Fibroblast of the aortic adventitia (primary cell): Measurements from ENCODE around the gene RGS7. TPM values are rescaled to one million over a fixed set of nuclear protein-coding genes. Genes with fewer than 3 reads are reported as not detected.

Experiments used
- DNase-seq: peaks from one replicate; pipeline ENCODE4 v3.0.0-alpha.2; 2010; ENCODE audit warnings: low read depth
- H3K4me3 ChIP-seq: 2 replicates; pipeline ENCODE4 v1.5.1; 2011; ENCODE audit warnings: low read depth, mild to moderate bottlenecking, control low read depth, low read length, moderate library complexity
- total RNA-seq: library from RNA; depleted of rRNA; stranded (reverse); fragments of >200 nt; gene quantifications from 2 replicates; pipeline ENCODE4 v1.2.3, GENCODE V29; 2012; ENCODE audit warnings: low replicate concordance
- TF ChIP-seq, protein P1 (sequence below): IDR thresholded peaks from 2 replicates; pipeline ENCODE4 v1.5.1; 2011; ENCODE audit warnings: mild to moderate bottlenecking, low read length, control low read depth, inconsistent platforms; ENCODE audit not compliant: insufficient read depth

The RGS7 gene
- total RNA-seq, 1 donor = 0.63 TPM

- TF ChIP-seq, protein P1, sequence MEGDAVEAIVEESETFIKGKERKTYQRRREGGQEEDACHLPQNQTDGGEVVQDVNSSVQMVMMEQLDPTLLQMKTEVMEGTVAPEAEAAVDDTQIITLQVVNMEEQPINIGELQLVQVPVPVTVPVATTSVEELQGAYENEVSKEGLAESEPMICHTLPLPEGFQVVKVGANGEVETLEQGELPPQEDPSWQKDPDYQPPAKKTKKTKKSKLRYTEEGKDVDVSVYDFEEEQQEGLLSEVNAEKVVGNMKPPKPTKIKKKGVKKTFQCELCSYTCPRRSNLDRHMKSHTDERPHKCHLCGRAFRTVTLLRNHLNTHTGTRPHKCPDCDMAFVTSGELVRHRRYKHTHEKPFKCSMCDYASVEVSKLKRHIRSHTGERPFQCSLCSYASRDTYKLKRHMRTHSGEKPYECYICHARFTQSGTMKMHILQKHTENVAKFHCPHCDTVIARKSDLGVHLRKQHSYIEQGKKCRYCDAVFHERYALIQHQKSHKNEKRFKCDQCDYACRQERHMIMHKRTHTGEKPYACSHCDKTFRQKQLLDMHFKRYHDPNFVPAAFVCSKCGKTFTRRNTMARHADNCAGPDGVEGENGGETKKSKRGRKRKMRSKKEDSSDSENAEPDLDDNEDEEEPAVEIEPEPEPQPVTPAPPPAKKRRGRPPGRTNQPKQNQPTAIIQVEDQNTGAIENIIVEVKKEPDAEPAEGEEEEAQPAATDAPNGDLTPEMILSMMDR = no peak
Measured at GRCh38 chr1:240927821-240928220, 429.2 kb downstream of the RGS7 start.

GRCh38 chr1:240925273-240925672, 431.7 kb downstream of the RGS7 start:
- no peak overlapping the region for H3K4me3 ChIP-seq
- no peak for DNase-seq
- TF ChIP-seq, protein P1 = no peak

More at GRCh38 chr1:240927821-240928220, 429.2 kb downstream of the RGS7 start:
- no peak for DNase-seq
- no peak overlapping the region for H3K4me3 ChIP-seq

- H3K4me3 ChIP-seq = no peak overlapping the region
- TF ChIP-seq, protein P1 = no peak
Measured at GRCh38 chr1:240917976-240918375, 439.0 kb downstream of the RGS7 start.

DNA sequence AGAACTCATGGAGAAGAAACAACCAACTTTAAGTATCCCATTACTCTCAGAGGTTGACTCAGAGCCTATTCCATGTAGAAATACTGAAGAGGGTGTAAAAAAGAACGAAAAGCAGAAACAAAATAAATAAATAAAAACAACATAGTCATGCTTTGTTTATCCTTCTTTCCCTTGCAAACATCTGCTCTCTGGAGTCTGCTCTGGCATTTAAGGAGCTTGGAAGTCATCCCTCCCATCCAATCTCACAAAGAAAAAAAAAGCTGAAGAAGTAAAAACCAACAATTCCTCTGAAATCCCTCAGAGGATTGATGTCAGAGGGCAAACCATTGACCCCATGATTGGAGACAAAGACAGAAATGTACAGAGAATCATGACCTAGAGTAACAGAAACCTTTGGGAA, 442.5 kb downstream of the RGS7 start:
- DNase-seq = no peak

More at GRCh38 chr1:240917976-240918375, 439.0 kb downstream of the RGS7 start:
- DNase-seq = no peak

GRCh38 chr1:240912821-240913220, 444.2 kb downstream of the RGS7 start:
- DNase-seq = no peak
- H3K4me3 ChIP-seq = no peak overlapping the region
- TF ChIP-seq, protein P1 = no peak

More for the DNA sequence above, 442.5 kb downstream of the RGS7 start:
- H3K4me3 ChIP-seq = no peak overlapping the region
- TF ChIP-seq, protein P1 = no peak

DNA sequence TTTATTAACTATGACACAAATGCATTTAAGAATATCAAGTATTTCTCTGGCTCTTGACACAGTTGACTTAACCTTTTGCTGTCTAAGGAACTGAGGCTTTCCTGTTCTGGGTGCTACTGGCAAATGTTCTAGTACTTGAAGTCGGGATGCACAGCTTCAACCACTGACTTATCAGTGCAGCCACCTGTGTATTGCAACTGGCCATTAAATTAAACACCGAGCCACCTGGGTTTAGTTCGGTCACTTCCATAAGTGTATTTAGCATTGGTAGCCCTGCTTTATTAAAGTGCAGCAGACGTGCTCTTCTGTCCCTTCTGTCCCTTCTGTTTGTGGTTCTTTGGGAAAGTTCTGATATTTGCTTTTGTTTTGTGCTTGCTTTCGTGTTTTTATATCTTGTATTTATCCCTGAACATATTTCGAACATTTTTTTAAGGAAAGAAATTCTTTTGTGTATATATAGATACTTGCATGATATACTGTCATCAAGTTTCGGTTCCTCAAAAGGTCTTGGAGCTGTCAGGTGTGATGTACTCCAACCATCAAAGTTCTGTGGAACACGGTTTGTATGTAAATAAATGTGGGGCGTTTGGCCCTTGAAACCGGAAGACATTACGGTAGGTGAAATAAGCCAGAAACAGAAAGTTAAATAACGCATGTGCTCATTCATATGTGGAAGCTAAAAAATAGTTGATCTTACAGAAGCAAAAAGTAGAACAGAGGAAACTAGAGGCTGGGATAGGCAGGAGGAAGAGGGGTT, 447.1 kb downstream of the RGS7 start:
- DNase-seq = no peak
- no peak overlapping the region for H3K4me3 ChIP-seq
- TF ChIP-seq, protein P1 = no peak
